Muscle layer of colon (tissue), 2 donors: Measurements from ENCODE around the gene MCMBP.
"Not testable (repeated sequence)": the region's sequence is repeated elsewhere in the genome, so short reads cannot be mapped to it uniquely, and the experiment has no call there.

Experiments used
- H3K27ac ChIP-seq: one replicate; pipeline ENCODE4 v1.7.0; 2013; ENCODE audit warnings: low read depth, mild to moderate bottlenecking, low read length, moderate library complexity
- H3K27me3 ChIP-seq, 2 donors: one replicate each; pipeline ENCODE4 v1.7.0; 2013; ENCODE audit warnings: low read length in 2 of 2, mild to moderate bottlenecking in 2 of 2; ENCODE audit not compliant: insufficient read depth in 2 of 2, control insufficient read depth in 1 of 2
- H3K36me3 ChIP-seq: one replicate; pipeline ENCODE4 v1.7.0; 2013; ENCODE audit warnings: mild to moderate bottlenecking, low read length; ENCODE audit not compliant: insufficient read depth
- H3K4me1 ChIP-seq: one replicate; pipeline ENCODE4 v1.7.0; 2013; ENCODE audit warnings: mild to moderate bottlenecking, low read length; ENCODE audit not compliant: insufficient read depth
- H3K4me3 ChIP-seq, 2 donors: one replicate each; pipeline ENCODE4 v1.7.0; 2013; ENCODE audit warnings: low read length in 2 of 2, low read depth in 1 of 2, mild to moderate bottlenecking in 1 of 2, moderate library complexity in 1 of 2
- H3K9ac ChIP-seq: one replicate; pipeline ENCODE4 v1.7.0; 2013; ENCODE audit warnings: low read length
- H3K9me3 ChIP-seq: one replicate; pipeline ENCODE4 v1.7.0; 2013; ENCODE audit warnings: mild to moderate bottlenecking, low read length
- donor health status: abdominal sarcoma.
- donor health status: Adenocarcinoma of cecum.

The MCMBP gene

DNA sequence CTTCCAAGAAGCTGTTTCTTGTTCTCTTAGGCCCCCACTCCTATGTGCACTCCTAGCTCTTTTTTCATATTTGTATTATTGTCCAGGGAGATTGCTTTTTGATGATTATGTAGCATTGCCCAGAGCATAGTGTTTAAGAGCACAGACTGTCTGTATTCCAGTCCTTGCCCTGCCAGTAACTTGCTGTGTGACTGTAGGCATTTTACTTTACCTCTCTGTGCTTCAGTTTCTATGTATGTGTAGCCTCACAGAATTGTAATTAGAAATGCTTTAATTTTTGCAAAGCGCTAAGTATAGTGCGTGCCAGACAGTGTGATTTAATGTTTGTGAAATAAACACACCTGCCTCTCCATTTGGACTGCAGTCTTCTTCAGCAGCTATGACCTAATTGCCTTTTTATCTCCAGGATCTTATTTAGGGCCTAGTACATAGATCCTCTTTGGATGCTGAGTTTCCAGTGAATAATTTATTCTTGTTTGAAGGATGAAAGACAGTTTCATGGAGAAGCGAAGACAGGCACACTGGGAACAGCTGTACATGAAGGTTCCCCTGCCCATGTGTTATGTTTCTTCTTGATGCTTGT is 21.3 kb upstream of the MCMBP start:
- H3K9ac ChIP-seq, result no peak overlapping the region
- H3K9me3 ChIP-seq, result no peaks in the 10 kb centered on the region
- peak overlapping the region in 1 of 2 donors; percentile 93 for H3K4me3 ChIP-seq
- peaks cover 14% of the 10 kb centered on the region for H3K36me3 ChIP-seq
- H3K4me1 ChIP-seq, result peaks cover 44% of the 10 kb centered on the region
- no peaks in the 10 kb centered on the region for H3K27me3 ChIP-seq
- H3K27ac ChIP-seq, result no peak overlapping the region

DNA sequence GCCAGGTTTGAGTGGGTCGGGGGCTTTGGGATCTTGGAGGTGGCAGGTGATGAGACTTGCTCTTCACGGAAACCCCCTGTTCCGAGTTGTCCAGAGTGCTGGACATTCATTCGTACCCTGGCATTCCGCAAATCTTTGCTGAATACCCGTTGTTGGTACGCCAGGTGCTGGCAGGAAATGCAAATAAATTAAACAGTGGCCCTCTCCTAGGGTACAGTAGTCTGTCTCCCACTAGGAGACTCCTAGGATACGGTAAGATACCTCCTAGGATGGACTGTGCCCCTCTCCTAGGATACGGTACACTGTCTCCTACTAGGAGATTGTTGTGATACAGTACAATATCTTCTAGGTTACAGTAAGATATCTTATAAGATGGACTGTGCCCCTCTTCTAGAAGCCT is 20.4 kb upstream of the MCMBP start:
- Histone ChIP-seq H3K4me1 (peaks cover 44% of the 10 kb centered on the region), H3K9ac (peak overlapping the region; percentile 93), H3K36me3 (peaks cover 6% of the 10 kb centered on the region), H3K9me3 (no peaks in the 10 kb centered on the region), H3K4me3 (peak overlapping the region; percentile 69 to 93), H3K27me3 (no peaks in the 10 kb centered on the region), H3K27ac (peak overlapping the region; percentile 66)

DNA sequence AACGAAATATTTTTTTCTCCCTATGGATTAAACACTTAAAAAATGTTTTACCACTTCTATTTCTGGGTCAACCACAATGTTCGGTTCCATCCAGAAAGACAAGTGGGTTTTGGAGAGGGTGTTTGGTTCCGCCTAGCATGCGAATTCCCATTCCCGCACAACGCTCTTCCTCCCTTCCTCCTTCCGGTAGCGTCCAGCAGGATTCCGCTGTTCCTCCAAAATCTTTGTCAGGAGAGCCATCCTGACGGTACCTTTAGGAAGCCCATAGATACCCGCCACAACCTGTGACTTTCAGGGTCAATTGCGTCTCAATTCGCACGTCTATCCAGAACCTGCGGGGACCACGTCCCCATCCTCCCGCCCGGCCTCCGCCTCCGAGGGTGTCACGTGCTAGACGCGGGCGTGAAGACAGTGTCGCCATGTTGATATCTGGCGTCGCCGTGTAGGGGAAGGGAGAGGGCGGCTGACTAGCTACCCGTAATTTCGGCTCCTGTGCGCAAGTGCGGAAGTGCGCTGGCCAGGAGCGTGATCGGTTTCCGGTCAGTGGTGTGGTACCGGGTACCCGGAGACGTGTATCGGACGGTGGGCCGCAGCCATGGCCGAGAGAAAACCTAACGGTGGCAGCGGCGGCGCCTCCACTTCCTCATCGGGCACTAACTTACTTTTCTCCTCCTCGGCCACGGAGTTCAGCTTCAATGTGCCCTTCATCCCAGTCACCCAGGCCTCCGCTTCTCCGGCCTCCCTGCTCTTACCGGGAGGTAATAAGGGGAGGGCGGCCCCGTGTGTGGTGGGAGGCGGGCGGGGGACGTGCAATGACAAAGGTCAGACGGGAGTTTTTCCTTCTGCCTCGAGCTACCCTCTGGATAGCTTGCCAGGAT is 19.8 kb upstream of the MCMBP start, which contains the start of gene SEC23IP:
Gene SEC23IP, plus strand, starts transcription at position 543 of the 878 bp plus-strand sequence. Its CDS starts 53 bp downstream, at position 596.
- peak within 1 kb of the TSS; percentile 69 to 93 for H3K4me3 ChIP-seq

DNA sequence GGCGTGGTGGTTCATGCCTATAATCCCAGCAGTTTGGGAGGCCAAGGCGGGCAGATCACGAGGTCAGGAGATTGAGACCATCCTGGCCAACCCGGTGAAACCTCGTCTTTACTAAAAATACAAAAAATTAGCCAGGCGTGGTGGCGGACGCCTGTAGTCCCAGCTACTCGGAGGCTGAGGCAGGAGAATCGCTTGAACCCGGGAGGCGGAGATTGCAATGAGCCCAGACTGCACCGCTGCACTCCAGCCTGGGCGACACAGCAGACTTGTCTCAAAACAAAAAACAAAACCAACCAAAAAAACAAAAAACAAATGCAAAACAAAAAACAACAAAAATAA is 19.2 kb upstream of the MCMBP start:
- H3K36me3 ChIP-seq, H3K27me3 ChIP-seq, H3K9ac ChIP-seq, H3K9me3 ChIP-seq: not testable (repeated sequence)
- peak overlapping the region; percentile 66 for H3K27ac ChIP-seq
- peaks cover 38% of the 10 kb centered on the region for H3K4me1 ChIP-seq
- H3K4me3 ChIP-seq, result peak overlapping the region; percentile 66 to 93

More for the DNA sequence above, 19.8 kb upstream of the MCMBP start, which contains the start of gene SEC23IP:
- Histone ChIP-seq H3K27ac (peak within 1 kb of the TSS; percentile 66), H3K4me1 (peaks cover 44% of the 10 kb centered on the region), H3K9ac (peak within 1 kb of the TSS; percentile 93), H3K36me3 (peaks cover 6% of the 10 kb centered on the region), H3K9me3 (no peaks in the 10 kb centered on the region), H3K27me3 (no peaks in the 10 kb centered on the region)

DNA sequence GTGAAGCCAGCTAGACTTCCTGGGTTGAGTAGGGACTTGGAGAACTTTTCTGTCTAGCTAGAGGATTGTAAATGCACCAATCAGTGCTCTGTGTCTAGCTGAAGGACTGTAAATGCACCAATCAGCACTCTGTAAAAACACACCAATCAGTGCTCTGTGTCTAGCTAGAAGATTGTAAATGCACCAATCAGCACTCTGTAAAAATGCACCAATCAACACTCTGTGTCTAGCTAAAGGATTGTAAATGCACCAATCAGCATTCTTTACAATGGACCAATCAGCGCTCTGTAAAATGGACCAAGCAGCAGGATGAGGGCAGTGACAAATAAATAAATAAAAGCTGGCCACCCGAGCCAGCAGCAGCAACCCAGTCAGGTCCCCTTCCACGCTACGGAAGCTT is 17.7 kb upstream of the MCMBP start:
- not testable (repeated sequence) for H3K27ac ChIP-seq, H3K4me3 ChIP-seq, H3K27me3 ChIP-seq, H3K9ac ChIP-seq, H3K36me3 ChIP-seq, H3K9me3 ChIP-seq
- peaks cover 23% of the 10 kb centered on the region for H3K4me1 ChIP-seq

DNA sequence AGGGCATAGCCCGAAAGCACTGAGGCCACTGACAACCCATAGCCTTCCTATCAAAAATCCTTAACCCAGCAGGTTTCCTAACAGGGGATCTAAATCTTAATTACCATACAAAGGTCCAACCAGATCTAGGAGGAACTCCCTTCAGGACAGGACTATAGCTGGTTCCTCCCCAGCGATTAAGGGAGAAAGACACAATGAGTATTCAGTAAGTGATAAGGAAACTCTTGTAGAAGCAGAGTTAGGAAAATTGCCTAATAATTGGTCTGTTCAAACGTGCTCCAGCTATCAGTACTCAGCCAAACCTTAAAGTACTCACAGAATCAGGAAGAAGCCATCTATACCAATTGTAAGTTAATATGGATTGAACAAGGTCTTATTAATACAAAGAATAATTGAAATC is 16.6 kb upstream of the MCMBP start:
- peaks cover 17% of the 10 kb centered on the region for H3K4me1 ChIP-seq
- H3K9me3 ChIP-seq, H3K9ac ChIP-seq, H3K27me3 ChIP-seq, H3K36me3 ChIP-seq, H3K27ac ChIP-seq, H3K4me3 ChIP-seq: not testable (repeated sequence)

DNA sequence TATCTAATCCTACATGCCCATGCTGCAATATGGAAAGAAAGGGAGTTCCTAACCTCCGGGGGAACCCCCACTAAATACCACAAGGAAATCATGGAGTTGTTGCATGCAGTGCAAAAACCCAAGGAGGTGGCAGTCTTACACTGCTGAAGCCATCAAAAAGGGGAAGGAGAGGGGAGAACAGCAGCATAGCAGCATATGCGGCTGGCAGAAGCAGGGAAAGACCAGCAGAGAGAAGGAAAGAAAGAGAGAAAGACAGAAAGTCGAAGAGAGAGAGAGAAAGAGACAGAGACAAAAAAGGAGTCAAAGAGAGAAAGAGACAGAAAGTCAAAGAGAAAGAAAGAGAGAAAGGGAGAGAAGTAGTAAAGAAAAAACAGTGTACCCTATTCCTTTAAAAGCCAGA is 16.1 kb upstream of the MCMBP start:
- H3K36me3 ChIP-seq, H3K27me3 ChIP-seq, H3K9ac ChIP-seq, H3K27ac ChIP-seq, H3K9me3 ChIP-seq, H3K4me3 ChIP-seq: not testable (repeated sequence)
- H3K4me1 ChIP-seq, result peaks cover 12% of the 10 kb centered on the region

DNA sequence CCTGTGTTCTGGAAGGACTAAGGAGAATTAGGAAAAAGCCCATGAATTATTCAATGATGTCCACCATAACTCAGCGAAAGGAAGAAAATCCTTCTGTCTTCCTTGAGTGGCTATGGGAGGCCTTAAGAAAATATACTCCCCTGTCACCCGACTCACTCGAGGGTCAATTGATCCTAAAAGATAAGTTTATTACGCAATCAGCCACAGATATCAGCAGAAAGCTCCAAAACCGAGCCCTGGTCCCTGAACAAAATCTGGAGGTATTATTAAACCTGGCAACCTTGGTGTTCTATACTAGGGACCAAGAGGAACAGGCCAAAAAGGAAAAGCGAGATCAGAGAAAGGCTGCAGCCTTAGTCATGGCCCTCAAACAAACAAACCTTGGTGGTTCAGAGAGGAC is 13.4 kb upstream of the MCMBP start:
- H3K9me3 ChIP-seq, H3K27me3 ChIP-seq, H3K9ac ChIP-seq, H3K27ac ChIP-seq, H3K4me1 ChIP-seq, H3K4me3 ChIP-seq, H3K36me3 ChIP-seq: not testable (repeated sequence)

DNA sequence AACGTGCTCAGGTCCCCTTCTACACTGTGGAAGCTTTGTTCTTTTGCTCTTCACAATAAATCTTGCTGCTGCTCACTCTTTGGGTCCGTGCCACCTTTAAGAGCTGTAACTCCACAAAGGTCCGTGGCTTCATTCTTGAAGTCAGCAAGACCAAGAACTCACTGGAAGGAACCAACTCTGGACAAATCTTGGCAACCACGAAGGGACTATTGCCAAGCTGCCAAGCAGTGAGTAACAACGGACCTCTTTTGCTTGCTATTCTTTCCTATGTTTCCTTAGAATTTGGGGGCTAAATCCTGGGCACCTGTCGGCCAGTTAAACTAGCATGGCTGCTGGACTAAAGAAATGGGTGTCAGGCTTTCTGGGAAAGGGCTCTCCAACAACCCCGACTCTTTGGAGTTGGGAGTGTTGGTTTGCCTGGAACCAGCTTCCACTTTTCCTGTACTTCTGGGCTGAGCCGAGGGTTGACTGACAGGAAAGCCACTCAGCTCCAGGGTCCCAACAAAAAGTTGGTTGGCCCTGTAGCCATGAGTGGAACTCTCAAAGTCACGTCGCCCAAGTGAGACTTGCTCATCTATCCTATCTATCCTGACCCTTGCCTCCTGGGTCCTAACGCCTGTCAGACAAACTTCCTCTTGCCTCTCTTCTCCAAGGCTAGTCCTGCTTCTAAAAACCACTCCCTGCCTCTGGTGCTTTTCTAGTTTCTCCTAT is 11.4 kb upstream of the MCMBP start:
- not testable (repeated sequence) for H3K27me3 ChIP-seq, H3K4me3 ChIP-seq, H3K36me3 ChIP-seq, H3K4me1 ChIP-seq, H3K9me3 ChIP-seq, H3K9ac ChIP-seq, H3K27ac ChIP-seq

DNA sequence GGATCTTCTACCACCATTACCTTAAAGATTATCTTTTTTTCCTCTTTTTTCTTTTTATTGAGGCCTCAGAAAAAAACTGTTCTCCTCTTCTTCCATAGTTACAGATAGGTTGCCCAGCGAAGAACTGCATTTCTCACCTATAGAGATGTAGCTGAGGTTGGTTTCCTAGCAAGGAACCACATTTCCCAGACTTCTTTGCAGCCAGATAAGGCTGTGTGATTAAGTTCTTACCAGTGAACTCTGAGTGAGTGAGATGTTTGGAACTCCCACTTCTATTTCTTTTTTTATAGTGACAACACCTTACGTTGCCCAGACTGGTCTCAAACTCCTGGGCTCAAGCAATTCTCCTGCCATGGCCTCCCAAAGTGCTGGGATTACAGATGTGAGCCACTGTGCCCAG is 5.9 kb upstream of the MCMBP start:
- no peaks in the 10 kb centered on the region for H3K9me3 ChIP-seq
- no peak overlapping the region for H3K4me3 ChIP-seq

DNA sequence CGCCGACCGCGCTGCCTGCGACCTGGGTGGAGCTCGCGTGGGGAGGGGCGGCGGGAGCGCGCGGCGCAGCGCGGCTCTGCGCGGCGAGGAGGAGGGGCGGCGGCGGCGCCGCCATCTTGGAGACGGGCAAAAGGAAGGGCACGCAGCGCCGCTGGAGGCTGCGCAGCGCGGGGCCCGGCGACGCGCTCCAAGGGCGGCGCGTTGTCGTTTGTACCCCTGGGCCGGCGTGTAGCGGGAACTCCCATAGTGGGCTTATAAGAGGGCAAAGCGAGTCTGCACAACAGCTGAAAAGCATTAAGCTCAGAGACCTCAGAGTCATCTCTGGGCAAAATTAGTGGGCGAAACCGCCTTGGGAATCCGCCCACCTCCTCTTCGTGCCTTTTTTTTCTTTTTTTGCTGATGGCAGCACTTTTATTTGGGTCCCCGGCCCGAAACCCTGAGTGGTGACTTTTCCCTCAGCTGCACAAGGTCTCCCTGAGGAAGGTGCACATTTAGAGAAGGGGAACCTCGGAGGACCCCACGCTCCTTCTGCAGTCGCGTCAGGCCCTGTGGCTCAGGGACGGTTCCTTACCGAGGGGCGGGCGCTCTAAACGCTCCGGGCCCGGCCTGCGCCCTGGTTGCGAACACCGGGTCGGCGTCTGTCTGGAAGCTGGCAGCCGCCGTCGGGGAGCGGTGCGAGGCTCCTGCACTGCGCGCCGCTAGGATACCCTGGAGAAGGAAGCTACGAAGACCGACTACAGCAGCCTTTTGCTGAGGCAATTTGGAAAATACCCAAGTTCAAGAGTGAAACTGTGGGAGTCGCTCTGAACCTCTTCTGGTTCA is 428 bp upstream of the MCMBP start:
- H3K9me3 ChIP-seq, result no peaks in the 10 kb centered on the region
- H3K27ac ChIP-seq, result peak overlapping the region; percentile 94
- peak overlapping the region; percentile 23 for H3K9ac ChIP-seq
- no peaks in the 10 kb centered on the region for H3K27me3 ChIP-seq
- peak overlapping the region; percentile 67 to 87 for H3K4me3 ChIP-seq
- no peaks in the 10 kb centered on the region for H3K36me3 ChIP-seq
- peaks cover 15% of the 10 kb centered on the region for H3K4me1 ChIP-seq

More for the DNA sequence above, 5.9 kb upstream of the MCMBP start:
- Histone ChIP-seq H3K9ac (no peak overlapping the region), H3K27me3 (no peaks in the 10 kb centered on the region), H3K36me3 (no peaks in the 10 kb centered on the region), H3K4me1 (peaks cover 6% of the 10 kb centered on the region), H3K27ac (no peak overlapping the region)
